Kidney (tissue), 14 donors: ENCODE results near the gene PARK7. TPM values are rescaled to one million over a fixed set of nuclear protein-coding genes. Genes with fewer than 3 reads are reported as not detected.
A peak's percentile ranks its signal among the peaks of the same experiment; 100 is the strongest.

ENCODE experiments used
- DNase-seq, 5 donors: peaks; one replicate each; pipeline ENCODE4 v3.0.0-alpha.2; 2013 to 2020
- FAIRE-seq: peaks from 2 replicates; lab custom pipeline; 2012; peaks lifted over from hg19 to GRCh38; lab: Jason Lieb, UNC
- H3K27ac ChIP-seq, 2 donors: one replicate each; pipeline ENCODE4 v1.7.0; 2013; ENCODE audit warnings: low read depth in 2 of 2, low read length in 2 of 2, inconsistent platforms in 1 of 2
- H3K27me3 ChIP-seq: one replicate; pipeline ENCODE4 v1.7.1; 2013; ENCODE audit warnings: low read length, inconsistent platforms; ENCODE audit not compliant: control insufficient read depth, insufficient read depth
- H3K36me3 ChIP-seq, 3 donors: one replicate each; pipeline versions ENCODE4 v1.7.0 to v1.7.1; 2013; ENCODE audit warnings: low read length in 3 of 3, control low read depth in 1 of 3, inconsistent platforms in 1 of 3; ENCODE audit not compliant: insufficient read depth in 3 of 3, control insufficient read depth in 2 of 3
- H3K4me1 ChIP-seq, 3 donors: one replicate each; pipeline versions ENCODE4 v1.7.0 to v1.7.1; 2013; ENCODE audit warnings: low read length in 3 of 3, inconsistent platforms in 1 of 3, low read depth in 1 of 3; ENCODE audit not compliant: control insufficient read depth in 2 of 3, insufficient read depth in 2 of 3
- H3K4me3 ChIP-seq, 3 donors: one replicate each; pipeline versions ENCODE4 v1.7.0 to v1.8.1; 2013; ENCODE audit warnings: low read length in 3 of 3, control low read depth in 1 of 3, inconsistent platforms in 1 of 3
- H3K9ac ChIP-seq, 3 donors: one replicate each; pipeline versions ENCODE4 v1.7.0 to v1.7.1; 2013; ENCODE audit warnings: low read length in 3 of 3, control low read depth in 1 of 3, inconsistent platforms in 1 of 3
- H3K9me3 ChIP-seq, 3 donors: one replicate each; pipeline versions ENCODE4 v1.7.0 to v1.7.1; 2013; ENCODE audit warnings: low read length in 3 of 3, control low read depth in 1 of 3, inconsistent platforms in 1 of 3; ENCODE audit not compliant: control insufficient read depth in 2 of 3, insufficient read depth in 1 of 3
- intact Hi-C: fragments of 100-400 bp; cut with DNase I; formaldehyde crosslinking; loops from one replicate; pipeline ENCODE4 v1.11.1; 2022
- polyA plus RNA-seq: library from polyadenylated mRNA; stranded (reverse); fragments of 350-450 nt; fragmentation: Illumina TruSeq; extraction: RNeasy Lipid Tissue Mini Kit (QIAGEN cat#74804); gene quantifications from one replicate; pipeline ENCODE4 v1.2.3, GENCODE V29; 2014; ENCODE audit warnings: low read depth, low replicate concordance; ENCODE audit not compliant: insufficient read depth
- total RNA-seq: library from RNA; stranded (reverse); fragmentation: NEBNext Ultra II Directional; extraction: Animal tissue kit (Norgen Biotek cat#: 25700); gene quantifications from one replicate; pipeline ENCODE4 v1.2.1, GENCODE V29; 2021
- TF ChIP-seq, protein P1 (sequence below): IDR thresholded peaks from 3 replicates; pipeline ENCODE4 v1.5.1; 2012; ENCODE audit warnings: mild to moderate bottlenecking, moderate library complexity, borderline replicate concordance; ENCODE audit not compliant: insufficient read depth; ENCODE audit errors: extremely low read depth
- donor health status: control.
- donor health status: control.
- donor health status: control.
- donor health status: control.
- donor health status: control.
- donor health status: DM: yes; HTN: yes; CAD: no.
- donor health status: Normal renal cell carcinoma (clear cell type).

Gene PARK7
- total and polyA plus RNA-seq, 2 donors from 2014 or later = 239 to 481 TPM

DNA sequence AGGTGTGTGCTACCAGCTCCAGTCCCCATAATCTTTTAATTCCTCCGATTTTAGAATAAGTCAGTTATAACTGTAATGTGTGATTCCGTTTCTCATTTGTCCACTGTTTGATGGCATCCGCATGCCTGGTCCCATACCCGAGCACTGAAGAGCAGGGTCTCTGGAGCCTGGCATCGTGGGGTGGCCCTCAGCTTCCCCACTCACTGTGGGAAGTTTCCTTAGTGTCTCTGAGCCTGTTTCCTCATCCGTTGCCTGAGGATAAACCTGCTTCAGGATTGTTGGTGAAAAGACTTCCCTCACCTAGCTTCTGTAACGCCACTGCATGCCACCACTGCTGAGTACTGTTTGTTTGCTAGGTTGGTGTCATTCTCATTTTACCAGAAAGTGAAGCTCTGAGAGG, 19.5 kb downstream of the PARK7 start:
- Histone ChIP-seq H3K36me3 (peaks cover 7 to 53% (median 37%) of the 10 kb centered on the region in 3 donors), H3K9ac (no peak overlapping the region), H3K4me3 (no peak overlapping the region), H3K4me1 (peaks cover 0 to 3% (median 0%) of the 10 kb centered on the region in 3 donors), H3K27me3 (no peaks in the 10 kb centered on the region), H3K27ac (no peak overlapping the region), H3K9me3 (no peaks in the 10 kb centered on the region)
- TF ChIP-seq, protein P1, sequence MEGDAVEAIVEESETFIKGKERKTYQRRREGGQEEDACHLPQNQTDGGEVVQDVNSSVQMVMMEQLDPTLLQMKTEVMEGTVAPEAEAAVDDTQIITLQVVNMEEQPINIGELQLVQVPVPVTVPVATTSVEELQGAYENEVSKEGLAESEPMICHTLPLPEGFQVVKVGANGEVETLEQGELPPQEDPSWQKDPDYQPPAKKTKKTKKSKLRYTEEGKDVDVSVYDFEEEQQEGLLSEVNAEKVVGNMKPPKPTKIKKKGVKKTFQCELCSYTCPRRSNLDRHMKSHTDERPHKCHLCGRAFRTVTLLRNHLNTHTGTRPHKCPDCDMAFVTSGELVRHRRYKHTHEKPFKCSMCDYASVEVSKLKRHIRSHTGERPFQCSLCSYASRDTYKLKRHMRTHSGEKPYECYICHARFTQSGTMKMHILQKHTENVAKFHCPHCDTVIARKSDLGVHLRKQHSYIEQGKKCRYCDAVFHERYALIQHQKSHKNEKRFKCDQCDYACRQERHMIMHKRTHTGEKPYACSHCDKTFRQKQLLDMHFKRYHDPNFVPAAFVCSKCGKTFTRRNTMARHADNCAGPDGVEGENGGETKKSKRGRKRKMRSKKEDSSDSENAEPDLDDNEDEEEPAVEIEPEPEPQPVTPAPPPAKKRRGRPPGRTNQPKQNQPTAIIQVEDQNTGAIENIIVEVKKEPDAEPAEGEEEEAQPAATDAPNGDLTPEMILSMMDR = no peak
- FAIRE-seq (no peak), DNase-seq (no peak)
- intact Hi-C loops = loop anchor here (10.0 kb wide), 1 partner anchor 334 kb away; the partner anchor contains the start of gene SLC45A1

DNA sequence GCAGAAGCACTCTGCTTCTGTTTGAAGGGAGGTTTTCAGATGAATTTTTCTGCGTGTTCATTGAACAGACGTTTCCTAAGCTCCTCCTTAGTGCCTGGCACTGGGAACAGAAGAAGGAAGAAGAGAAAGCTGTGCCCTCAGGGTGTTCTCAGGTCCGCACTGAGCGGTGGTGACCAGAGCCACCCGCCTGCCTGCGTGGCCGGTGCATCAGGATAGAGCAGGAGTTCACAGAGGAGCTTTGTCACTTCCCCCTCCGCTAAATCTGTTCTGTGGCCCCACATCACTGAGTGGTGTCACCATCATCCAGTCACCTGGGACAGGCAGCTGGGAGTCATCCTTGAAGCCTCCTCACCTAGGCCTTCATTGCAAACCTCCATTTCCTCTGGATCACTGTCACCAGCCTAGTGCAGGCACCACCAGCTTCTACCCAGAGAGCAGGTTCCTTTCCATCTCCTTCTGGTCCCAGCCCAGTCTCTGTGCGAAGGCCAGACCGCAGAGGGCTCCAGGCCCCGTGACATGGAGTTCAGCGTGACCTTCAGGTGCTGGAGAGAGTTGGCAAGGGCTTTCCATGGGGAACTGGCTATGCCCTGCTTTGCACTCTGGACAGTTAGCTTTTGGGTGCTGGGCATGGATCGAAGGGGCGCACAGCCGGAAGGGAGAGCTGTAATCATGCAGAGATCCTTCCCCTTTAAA, 21.7 kb downstream of the PARK7 start:
- peak in 1 of 5 donors; percentile 36 for DNase-seq
- peaks cover 7 to 55% (median 37%) of the 10 kb centered on the region in 3 donors for H3K36me3 ChIP-seq
- intact Hi-C loops = loop anchor here (10.0 kb wide), 1 partner anchor 332 kb away; the partner anchor contains the start of gene SLC45A1

DNA sequence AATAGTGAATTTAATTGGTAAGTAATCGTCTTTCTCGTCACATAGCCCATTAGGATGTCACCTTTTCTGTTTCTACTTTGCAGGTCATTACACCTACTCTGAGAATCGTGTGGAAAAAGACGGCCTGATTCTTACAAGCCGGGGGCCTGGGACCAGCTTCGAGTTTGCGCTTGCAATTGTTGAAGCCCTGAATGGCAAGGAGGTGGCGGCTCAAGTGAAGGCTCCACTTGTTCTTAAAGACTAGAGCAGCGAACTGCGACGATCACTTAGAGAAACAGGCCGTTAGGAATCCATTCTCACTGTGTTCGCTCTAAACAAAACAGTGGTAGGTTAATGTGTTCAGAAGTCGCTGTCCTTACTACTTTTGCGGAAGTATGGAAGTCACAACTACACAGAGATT, 23.3 kb downstream of the PARK7 start:
- DNase-seq = peak in 2 of 5 donors; percentile 35 to 49
- no peak overlapping the region for H3K4me3 ChIP-seq
- intact Hi-C loops = loop anchor here (10.0 kb wide), 1 partner anchor 330 kb away; the partner anchor contains the start of gene SLC45A1
- no peak overlapping the region for H3K9ac ChIP-seq
- TF ChIP-seq, protein P1 = no peak
- H3K27ac ChIP-seq = no peak overlapping the region
- no peaks in the 10 kb centered on the region for H3K9me3 ChIP-seq
- H3K4me1 ChIP-seq = peaks cover 0 to 3% (median 0%) of the 10 kb centered on the region in 3 donors
- peaks cover 7 to 46% (median 30%) of the 10 kb centered on the region in 3 donors for H3K36me3 ChIP-seq
- FAIRE-seq = no peak
- no peaks in the 10 kb centered on the region for H3K27me3 ChIP-seq

More for the DNA sequence above, 21.7 kb downstream of the PARK7 start:
- Histone ChIP-seq H3K9ac (no peak overlapping the region), H3K27me3 (no peaks in the 10 kb centered on the region), H3K4me1 (peaks cover 0 to 3% (median 0%) of the 10 kb centered on the region in 3 donors), H3K9me3 (no peaks in the 10 kb centered on the region), H3K27ac (no peak overlapping the region), H3K4me3 (no peak overlapping the region)
- TF ChIP-seq, protein P1 = no peak
- FAIRE-seq = no peak
